Gastrocnemius medialis (tissue), 4 donors: Measurements from ENCODE around the gene GNAQ. TPM values are rescaled to one million over a fixed set of nuclear protein-coding genes. Genes with fewer than 3 reads are reported as not detected.

Experiments
- ATAC-seq, 2 donors: fragments of 150-250 bp; one replicate each; pipeline ENCODE4 v1.9.1; 2016
- DNase-seq, 2 donors: peaks; one replicate each; pipeline ENCODE4 v3.0.0-alpha.2; 2019
- H3K27ac ChIP-seq, 4 donors: fragments of 200-600 bp; sonication (generic); 1 replicate in 1 of 4; 2 replicates in 3 of 4; pipeline ENCODE4 v1.5.1; 2016 to 2018; ENCODE audit warnings: mild to moderate bottlenecking in 2 of 4, moderate library complexity in 1 of 4
- H3K27me3 ChIP-seq, 3 donors: fragments of 200-600 bp; sonication (generic) in 2 of 3; 1 replicate in 1 of 3; 2 replicates in 2 of 3; pipeline versions ENCODE4 v1.5.1 to v1.6.0; 2016 to 2019; ENCODE audit warnings: mild to moderate bottlenecking in 1 of 3, moderate library complexity in 1 of 3
- H3K36me3 ChIP-seq, 2 donors: fragments of 200-600 bp; sonication (generic) in 1 of 2; one replicate each; pipeline ENCODE4 v1.5.1; 2017 to 2018
- H3K4me1 ChIP-seq, 2 donors: fragments of 200-600 bp; sonication (generic) in 1 of 2; one replicate each; pipeline ENCODE4 v1.5.1; 2016 to 2017; ENCODE audit warnings: mild to moderate bottlenecking in 2 of 2
- H3K4me3 ChIP-seq, 4 donors: fragments of 200-600 bp; sonication (generic) in 3 of 4; 1 replicate in 1 of 4; 2 replicates in 3 of 4; pipeline ENCODE4 v1.5.1; 2016 to 2019; ENCODE audit warnings: mild to moderate bottlenecking in 2 of 4
- H3K9me3 ChIP-seq, 3 donors: fragments of 200-600 bp; sonication (generic) in 2 of 3; 1 replicate in 1 of 3; 2 replicates in 2 of 3; pipeline ENCODE4 v1.5.1; 2016 to 2019
- CTCF ChIP-seq, 5 experiments: fragments of 450-650 bp in 3 of 5; fragments of 200-600 bp in 2 of 5; sonication (generic) in 2 of 5; IDR thresholded peaks in 4 of 5; conservative IDR thresholded peaks in 1 of 5; 1 replicate in 4 of 5; 2 replicates in 1 of 5; pipeline ENCODE4 v1.5.1; 2016 to 2019; ENCODE audit warnings: antibody characterized with exemption in 5 of 5, mild to moderate bottlenecking in 3 of 5, moderate library complexity in 3 of 5
- POLR2A ChIP-seq, 2 donors: fragments of 450-650 bp; IDR thresholded peaks; one replicate each; pipeline ENCODE4 v1.6.1; 2017; ENCODE audit warnings: antibody characterized with exemption in 2 of 2, mild to moderate bottlenecking in 2 of 2, moderate library complexity in 2 of 2
- in situ Hi-C, 4 donors: fragments of 200-750 bp; cut with MboI; loops; one replicate each; pipeline versions ENCODE4 v1.15.0 to v1.8.0; 2017; ENCODE audit warnings: low sequenced_read_pairs in 4 of 4
- intact Hi-C: fragments of 100-400 bp; cut with DNase I; formaldehyde crosslinking; loops from one replicate; pipeline ENCODE4 v1.15.1; 2023; ENCODE audit warnings: low total_unique reads
- total RNA-seq, 4 donors: library from RNA; depleted of rRNA; stranded (reverse); fragments of >200 nt; gene quantifications; one replicate each; pipeline versions ENCODE4 v1.1.0 to v1.2.3, GENCODE V29; 2016

The GNAQ gene
- total RNA-seq, 4 donors from 2014 or later = 11.3 to 25.9 (median 18.7) TPM

GRCh38 chr9:77802515-77803293 lies 228.9 kb downstream of the GNAQ start:
- no peak overlapping the region for H3K27ac ChIP-seq
- H3K4me1 ChIP-seq = peaks cover 14 to 21% of the 10 kb centered on the region in 2 donors
- DNase-seq (no peak), ATAC-seq (no peak)
- H3K9me3 ChIP-seq = no peaks in the 10 kb centered on the region
- H3K4me3 ChIP-seq = no peak overlapping the region
- no peaks in the 10 kb centered on the region for H3K36me3 ChIP-seq
- H3K27me3 ChIP-seq = no peaks in the 10 kb centered on the region
- in situ Hi-C loops (no loop called here), intact Hi-C loops (loop anchor here (10.0 kb wide), 1 partner anchor 232 kb away; the partner anchor contains the start of gene GNAQ)
- TF ChIP-seq POLR2A (IDR thresholded peaks at IDR 0.05) (no peak), CTCF (IDR thresholded peaks at IDR 0.05 in 4 of 5, conservative IDR thresholded peaks at IDR 0.05 in 1 of 5) (no peak)

- ATAC-seq (no peak), DNase-seq (no peak)
- Histone ChIP-seq H3K4me3 (no peak overlapping the region), H3K36me3 (peaks cover 0 to 4% of the 10 kb centered on the region in 2 donors), H3K27me3 (no peaks in the 10 kb centered on the region), H3K27ac (no peak overlapping the region), H3K4me1 (peaks cover 12 to 15% of the 10 kb centered on the region in 2 donors), H3K9me3 (no peaks in the 10 kb centered on the region)
- TF ChIP-seq POLR2A (IDR thresholded peaks at IDR 0.05) (no peak), CTCF (IDR thresholded peaks at IDR 0.05 in 4 of 5, conservative IDR thresholded peaks at IDR 0.05 in 1 of 5) (no peak)
- intact Hi-C loops = loop anchor here (10.0 kb wide), 1 partner anchor 233 kb away; the partner anchor contains the start of gene GNAQ
- in situ Hi-C loops = no loop called here
Observed at GRCh38 chr9:77802064-77802463, 229.5 kb downstream of the GNAQ start.

DNA sequence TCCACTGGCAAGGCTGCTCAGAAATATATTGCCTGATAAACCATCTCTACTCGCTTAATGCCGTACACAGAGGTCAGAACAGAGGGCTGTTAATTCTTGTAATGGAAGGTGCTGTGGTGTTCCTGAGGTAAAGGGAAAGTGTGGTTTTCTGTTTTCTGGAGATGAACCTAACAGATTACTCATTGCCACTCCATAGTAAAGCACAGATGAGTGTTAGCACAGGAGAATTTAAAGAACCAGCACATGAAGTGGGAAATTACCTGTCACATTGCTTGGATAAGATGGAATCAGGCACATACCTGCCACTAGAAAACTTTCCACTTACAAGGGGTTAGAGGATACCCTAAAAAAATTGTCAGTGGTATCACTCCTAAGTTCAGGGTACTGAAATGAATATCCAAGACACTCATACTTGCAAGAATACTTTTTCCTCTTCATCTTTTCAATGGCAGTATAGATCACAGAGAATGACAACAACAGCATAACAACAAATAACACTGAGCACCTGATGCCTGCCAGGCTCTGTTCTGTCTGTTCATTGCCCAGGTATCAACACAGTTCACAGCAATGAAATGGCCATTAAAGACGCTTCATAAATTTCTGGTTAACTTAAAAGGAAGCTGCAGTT lies 230.6 kb downstream of the GNAQ start:
- in situ Hi-C loops (no loop called here), intact Hi-C loops (loop anchor here (10.0 kb wide), 1 partner anchor 234 kb away; the partner anchor contains the start of gene GNAQ)
- ATAC-seq = no peak

GRCh38 chr9:77798140-77798539 lies 233.5 kb downstream of the GNAQ start:
- in situ Hi-C loops = no loop called here
- Histone ChIP-seq H3K4me3 (no peak overlapping the region), H3K9me3 (no peaks in the 10 kb centered on the region), H3K4me1 (no peaks in the 10 kb centered on the region), H3K27me3 (no peaks in the 10 kb centered on the region), H3K36me3 (peaks cover 0 to 4% of the 10 kb centered on the region in 2 donors), H3K27ac (no peak overlapping the region)
- no peak for ATAC-seq
- TF ChIP-seq POLR2A (IDR thresholded peaks at IDR 0.05) = no peak
- no peak for TF ChIP-seq CTCF (IDR thresholded peaks at IDR 0.05 in 4 of 5, conservative IDR thresholded peaks at IDR 0.05 in 1 of 5)
- intact Hi-C loops = no loop called here
- no peak for DNase-seq

More for the DNA sequence above, 230.6 kb downstream of the GNAQ start:
- no peak for TF ChIP-seq POLR2A (IDR thresholded peaks at IDR 0.05)
- no peak for TF ChIP-seq CTCF (IDR thresholded peaks at IDR 0.05 in 4 of 5, conservative IDR thresholded peaks at IDR 0.05 in 1 of 5)
- Histone ChIP-seq H3K36me3 (peaks cover 0 to 4% of the 10 kb centered on the region in 2 donors), H3K4me1 (peaks cover 3 to 5% of the 10 kb centered on the region in 2 donors), H3K27ac (no peak overlapping the region), H3K27me3 (no peaks in the 10 kb centered on the region), H3K4me3 (no peak overlapping the region), H3K9me3 (no peaks in the 10 kb centered on the region)
- no peak for DNase-seq
